SK-N-MC (cell line): ENCODE measurements around the gene TDP2.

Experiments used
- EZH2 ChIP-seq: fragments of 200-600 bp; sonication (generic); IDR thresholded peaks from one replicate; pipeline ENCODE4 v1.6.1; 2017; ENCODE audit warnings: antibody characterized with exemption
- POLR2AphosphoS5 ChIP-seq: IDR thresholded peaks from 2 replicates; pipeline ENCODE4 v1.6.1; 2012; ENCODE audit warnings: mild to moderate bottlenecking, low read depth, low read length, borderline replicate concordance

DNA sequence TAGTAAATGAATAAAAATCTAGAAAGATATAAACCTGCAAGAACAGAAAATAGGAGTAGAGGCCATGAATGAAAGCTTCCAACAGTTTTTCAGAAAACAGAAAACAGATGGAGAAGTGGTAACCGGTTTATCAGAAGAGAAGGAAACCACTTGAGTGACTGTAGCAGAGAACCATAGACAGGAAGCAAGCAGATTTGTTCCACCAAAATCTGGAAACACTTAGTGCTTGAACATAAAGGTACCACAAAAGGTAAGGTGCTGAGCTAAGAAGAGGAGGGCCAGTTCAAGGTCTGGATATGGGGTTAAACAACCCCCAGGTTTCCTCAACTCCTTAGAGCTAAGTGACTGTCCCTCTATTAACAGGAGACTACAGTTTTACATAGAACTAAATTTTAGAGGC is 11.5 kb downstream of the TDP2 start:
- no peak for TF ChIP-seq POLR2AphosphoS5
- TF ChIP-seq EZH2, result no peak
